Measurements from ENCODE around the gene SNAI3. TPM values are rescaled to one million over a fixed set of nuclear protein-coding genes. Genes with fewer than 3 reads are reported as not detected.

Gene SNAI3
- total and polyA plus RNA-seq, 9 of the 15 experiments (the other 6 are each of a cell fraction or from before 2014, with no cell fraction given) = 0.04 to 4.1 (median 0.80) TPM; not detected in 1

GRCh38 chr16:88672776-88673175 lies 13.5 kb downstream of the SNAI3 start:
- DNase-seq (ENCODE audit: extremely low read depth in 1 of 4, low spot score in 3 of 4) (no peak), FAIRE-seq (peak; percentile 60), ATAC-seq (peak; percentile 60)
- TF ChIP-seq HNRNPUL1 (IDR thresholded peaks at IDR 0.05; ENCODE audit: low read length) (no peak), PKNOX1 (IDR thresholded peaks at IDR 0.05) (peak; percentile 58; the same call in 1 of the 2 replicates), EZH2 (IDR thresholded peaks at IDR 0.05; ENCODE audit: borderline replicate concordance, low read depth, low read length) (no peak), SMARCA4 (IDR thresholded peaks at IDR 0.05) (no peak), RAD21 (CRISPR knock-in tag; conservative IDR thresholded peaks at IDR 0.05 in 1 of 2, IDR thresholded peaks at IDR 0.05 in 1 of 2) (peak in 1 of 2 experiments; percentile 53; a peak in 3 of 4 replicates), CTCF (IDR thresholded peaks at IDR 0.05 in 2 of 3, conservative IDR thresholded peaks at IDR 0.05 in 1 of 3; ENCODE audit: insufficient read depth in 2 of 3, low read depth in 1 of 3, low read length in 3 of 3) (peak; percentile 40 to 55 (median 54); a peak in 5 of 6 replicates), HDGF (IDR thresholded peaks at IDR 0.05) (no peak), KAT8 (IDR thresholded peaks at IDR 0.05; ENCODE audit: low read depth) (no peak), CEBPG (CRISPR knock-in tag; IDR thresholded peaks at IDR 0.05) (no peak), CEBPG (tag; conservative IDR thresholded peaks at IDR 0.05 in 1 of 2, IDR thresholded peaks at IDR 0.05 in 1 of 2) (no peak), TAL1 (IDR thresholded peaks at IDR 0.05) (no peak)
- no TSS peak for BruUV-seq (replicated peaks)
- ChIA-PET POLR2A (no interaction called here), CTCF (ENCODE audit: low intra/inter-chr PET ratio) (interaction anchor here (1.0 kb wide), 1 partner anchor 25 kb away, joined by 3 read pairs; no protein-coding TSS in a partner anchor)
- H3K9me3 ChIP-seq (replicated peaks; ENCODE audit: control insufficient read depth, insufficient read depth, low read depth, low read length) = no peaks in the 10 kb centered on the region
- H3K27me3 ChIP-seq (ENCODE audit: control insufficient read depth in 2 of 2, insufficient read depth in 2 of 2, low read length in 2 of 2) = no peaks in the 10 kb centered on the region
- WGBS (ENCODE audit: insufficient coverage, low coverage, missing lambda C conversion rate) = 61% methylated on average over 11 of the region's 11 CpGs
- H3K4me3 ChIP-seq = no peak overlapping the region
- in situ Hi-C loops (cut with MboI) (no loop called here), intact Hi-C loops (cut with micrococcal nuclease) (no loop called here)
- H3K27ac ChIP-seq (ENCODE audit: extremely low read depth, low read depth, low read length) = no peak overlapping the region
- H3K79me2 ChIP-seq (ENCODE audit: control insufficient read depth, insufficient read depth, low read length) = no peaks in the 10 kb centered on the region
- peaks cover 7% of the 10 kb centered on the region; the same call in 2 of the 3 replicates for H3K36me3 ChIP-seq (ENCODE audit: control insufficient read depth, insufficient read depth, low read length)
- H3K4me2 ChIP-seq (ENCODE audit: insufficient read depth, low read length) = no peak overlapping the region
- no peaks in the 10 kb centered on the region for H3K9me1 ChIP-seq (ENCODE audit: control insufficient read depth, insufficient read depth, low read length)
- H2AFZ ChIP-seq (ENCODE audit: low read depth, low read length) = no peak overlapping the region
- peak overlapping the region in 1 of 2 experiments; percentile 31; a peak in 1 of 4 replicates for H3K9ac ChIP-seq (ENCODE audit: insufficient read depth in 1 of 2, low read depth in 2 of 2, low read length in 2 of 2)
- H3K4me1 ChIP-seq (replicated peaks in 1 of 2; ENCODE audit: control insufficient read depth in 2 of 2, insufficient read depth in 2 of 2, low read length in 2 of 2) = peaks cover 0 to 23% of the 10 kb centered on the region in 2 experiments; a peak in 2 of 5 replicates
- H4K20me1 ChIP-seq (replicated peaks; ENCODE audit: control insufficient read depth, insufficient read depth, low read length) = no peaks in the 10 kb centered on the region

Measured in K562 (cell line).